H1 (cell line): ENCODE data around the gene SAE1. TPM values are rescaled to one million over a fixed set of nuclear protein-coding genes. Genes with fewer than 3 reads are reported as not detected.

Source experiments
- BACH1 ChIP-seq: IDR thresholded peaks from 2 replicates; pipeline ENCODE4 v1.6.1; 2012; ENCODE audit warnings: low read length, improper control_type of control experiment
- BRCA1 ChIP-seq: IDR thresholded peaks from 2 replicates; pipeline ENCODE4 v1.6.1; 2012; ENCODE audit warnings: low read depth, low read length, improper control_type of control experiment
- CHD7 ChIP-seq: fragments of 300-600 bp; sonication (generic); IDR thresholded peaks from 2 replicates; pipeline ENCODE4 v1.7.1; 2012; ENCODE audit warnings: low read length, moderate library complexity, mild to moderate bottlenecking, inconsistent platforms; ENCODE audit not compliant: insufficient replicate concordance
- EZH2 ChIP-seq: fragments of 200-600 bp; sonication (generic); IDR thresholded peaks from 2 replicates; pipeline ENCODE4 v1.7.1; 2012; ENCODE audit warnings: low read depth, mild to moderate bottlenecking, moderate library complexity, low read length, inconsistent platforms; ENCODE audit not compliant: severe bottlenecking
- GTF2F1 ChIP-seq: IDR thresholded peaks from 2 replicates; pipeline ENCODE4 v1.6.1; 2012; ENCODE audit warnings: low read depth, low read length, improper control_type of control experiment, borderline replicate concordance
- MAFK ChIP-seq: IDR thresholded peaks from 2 replicates; pipeline ENCODE4 v1.6.1; 2012; ENCODE audit warnings: low read depth, mild to moderate bottlenecking, improper control_type of control experiment, low read length
- SP4 ChIP-seq: IDR thresholded peaks from 2 replicates; pipeline ENCODE4 v1.6.1; 2012; ENCODE audit warnings: low read length, inconsistent platforms
- TAF1 ChIP-seq: IDR thresholded peaks from 2 replicates; pipeline ENCODE4 v1.6.1; 2011; ENCODE audit warnings: mild to moderate bottlenecking, low read depth, low read length
- polyA plus RNA-seq, 7 experiments: library from polyadenylated mRNA; depleted of rRNA in 3 of 7; stranded (reverse) in 5 of 7; unstranded in 2 of 7; fragments of >200 nt in 5 of 7; fragments of 200-250 nt in 2 of 7; gene quantifications; 1 replicate in 5 of 7; 2 replicates in 1 of 7; 4 replicates in 1 of 7; pipeline versions ENCODE4 v1.2.1 to v1.2.3, GENCODE V29; 2011 to 2013; ENCODE audit warnings: missing spikeins in 2 of 7, mixed read lengths in 2 of 7
- total RNA-seq: library from RNA; stranded (reverse); fragmentation: NEBNext Ultra II Directional; extraction: Animal tissue kit (Norgen Biotek cat#: 25700); gene quantifications from 2 replicates; pipeline ENCODE4 v1.2.1, GENCODE V29; 2021

SAE1 gene
- total and polyA plus RNA-seq, 2 of the 8 experiments (the other 6 are each of a cell fraction or from before 2014, with no cell fraction given), result 213 to 268 TPM

GRCh38 chr19:47221080-47221841 lies 90.6 kb downstream of the SAE1 start (continued):
- no peak for TF ChIP-seq CHD7
- no peak for TF ChIP-seq MAFK
- no peak for TF ChIP-seq BRCA1
- no peak for TF ChIP-seq EZH2
- TF ChIP-seq BACH1, result no peak
- TF ChIP-seq SP4, result no peak
- no peak for TF ChIP-seq GTF2F1
- TF ChIP-seq TAF1, result no peak
